GM21447 (cell line): ENCODE measurements around the gene KMT5B.
A peak's percentile ranks its signal among the peaks of the same experiment; 100 is the strongest.
"Not testable (repeated sequence)": the region's sequence is repeated elsewhere in the genome, so short reads cannot be mapped to it uniquely, and the experiment has no call there.

ENCODE experiments used
- ATAC-seq: cut with Tn5 transposase; IDR thresholded peaks from one replicate; pipeline ENCODE4 v1.9.1; 2021; ENCODE audit not compliant: unreplicated experiment

The KMT5B gene

DNA sequence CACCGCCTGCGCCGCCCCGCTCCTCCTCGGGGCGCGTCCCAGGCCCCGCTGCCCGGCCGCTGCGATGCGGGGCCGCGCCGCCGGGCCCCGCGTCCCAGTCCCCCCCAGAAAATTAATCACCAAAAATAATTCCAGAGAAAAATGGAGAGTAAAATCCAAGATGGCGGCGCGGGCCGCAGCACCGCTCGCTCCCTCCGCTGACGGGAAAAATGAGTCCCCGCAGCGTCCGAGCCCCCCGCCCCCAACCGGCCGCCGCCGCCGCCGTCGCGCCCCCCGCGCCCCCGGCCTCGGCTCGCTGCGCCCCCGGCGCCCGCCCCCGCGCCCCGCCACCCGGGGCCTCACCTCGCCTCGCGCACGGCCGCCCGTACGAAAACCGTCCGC is at the start of gene KMT5B:
TSS of gene KMT5B (minus strand) at position 162 of the 381 bp plus-strand sequence. CDS start 23,220 bp downstream, outside the sequence.
- ATAC-seq = no peak

DNA sequence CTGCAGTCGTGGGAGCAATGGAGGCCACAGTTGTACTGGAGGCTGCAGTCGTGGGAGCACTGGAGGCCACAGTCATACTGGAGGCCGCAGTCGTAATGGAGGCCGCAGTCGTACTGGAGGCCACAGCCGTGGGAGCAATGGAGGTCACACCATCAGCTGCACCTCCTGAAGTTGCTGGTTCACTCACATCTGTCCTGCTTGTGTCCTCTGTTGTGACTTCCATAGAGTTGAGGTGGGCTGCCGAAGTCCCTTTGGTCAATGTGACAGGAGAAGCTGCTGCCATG is 49.4 kb upstream of the KMT5B start:
- no peak for ATAC-seq

DNA sequence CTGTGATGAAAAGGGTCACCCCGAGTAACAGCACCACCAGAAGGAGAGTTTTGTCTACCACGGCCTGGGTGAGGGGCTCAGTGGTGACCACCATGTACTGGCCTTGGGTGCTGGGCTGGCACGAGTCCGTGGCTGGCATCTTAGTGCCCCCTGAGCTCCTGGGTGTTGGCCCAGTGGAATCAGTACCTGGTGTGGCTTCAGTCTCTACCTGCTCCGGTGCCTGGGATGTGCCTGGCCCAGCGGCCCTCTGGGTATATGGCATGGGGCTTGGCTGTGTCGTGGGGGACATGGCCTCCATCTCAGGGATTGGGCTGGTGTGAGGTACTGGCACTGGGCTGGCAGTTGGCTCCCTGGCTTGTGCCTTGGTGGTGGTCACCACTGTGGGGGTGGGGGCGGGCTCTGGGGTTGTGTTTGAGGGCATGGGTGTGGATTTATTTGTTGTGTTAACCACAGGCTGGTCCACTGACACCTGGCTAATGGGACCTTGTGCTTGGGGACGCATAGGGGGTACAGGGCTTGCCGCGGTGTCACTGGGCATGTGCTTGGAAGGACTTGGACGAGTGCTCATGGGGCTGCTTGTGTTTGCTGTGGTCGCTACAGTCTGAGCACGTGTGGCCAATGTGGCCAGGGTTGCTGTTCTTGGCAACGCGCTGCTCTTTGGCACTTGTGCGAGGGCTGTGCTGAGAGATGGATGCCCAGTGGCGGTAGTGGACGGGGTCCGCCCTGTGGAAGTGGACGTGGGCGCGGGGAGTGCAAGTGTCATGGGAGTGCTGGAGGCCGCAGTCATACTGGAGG is 48.9 kb upstream of the KMT5B start:
- no peak for ATAC-seq

DNA sequence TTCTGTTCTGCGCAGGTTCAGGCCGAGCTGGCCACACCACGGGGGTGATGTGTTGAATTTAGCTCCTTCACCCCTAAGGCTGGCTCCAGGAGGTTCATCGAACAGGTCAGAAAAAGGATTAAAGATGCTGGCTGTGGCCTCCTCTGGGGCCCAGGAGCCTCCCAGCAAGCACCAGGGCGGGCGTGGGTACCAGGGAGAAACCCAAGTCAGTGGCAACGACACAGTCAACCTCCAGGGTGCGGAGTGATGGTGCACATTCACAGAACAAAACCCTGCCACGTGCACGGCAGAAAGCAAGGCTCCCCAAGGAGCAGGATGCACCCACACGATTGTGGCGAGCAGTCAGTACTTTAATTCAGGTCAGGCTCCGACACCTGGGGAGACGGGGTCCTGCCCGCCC is 47.9 kb upstream of the KMT5B start:
- ATAC-seq = no peak

DNA sequence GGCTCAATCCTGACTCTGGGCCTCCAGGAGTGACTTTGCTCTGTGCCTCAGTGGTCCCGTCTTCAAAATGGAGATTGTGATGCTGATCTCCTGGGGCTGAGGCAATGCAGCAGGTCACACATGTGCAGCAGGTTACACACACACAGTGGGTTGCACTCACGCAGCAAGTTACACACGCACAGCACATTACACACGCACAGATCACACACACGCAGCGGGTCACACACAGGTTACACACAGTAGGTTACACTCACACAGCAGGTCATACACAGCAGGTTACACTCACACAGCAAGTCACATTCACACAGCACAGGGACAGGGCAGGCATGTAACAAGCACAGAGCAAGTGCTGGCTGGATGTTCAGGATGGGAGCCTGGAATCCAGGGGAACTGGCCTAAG is 47.4 kb upstream of the KMT5B start:
- no peak for ATAC-seq

DNA sequence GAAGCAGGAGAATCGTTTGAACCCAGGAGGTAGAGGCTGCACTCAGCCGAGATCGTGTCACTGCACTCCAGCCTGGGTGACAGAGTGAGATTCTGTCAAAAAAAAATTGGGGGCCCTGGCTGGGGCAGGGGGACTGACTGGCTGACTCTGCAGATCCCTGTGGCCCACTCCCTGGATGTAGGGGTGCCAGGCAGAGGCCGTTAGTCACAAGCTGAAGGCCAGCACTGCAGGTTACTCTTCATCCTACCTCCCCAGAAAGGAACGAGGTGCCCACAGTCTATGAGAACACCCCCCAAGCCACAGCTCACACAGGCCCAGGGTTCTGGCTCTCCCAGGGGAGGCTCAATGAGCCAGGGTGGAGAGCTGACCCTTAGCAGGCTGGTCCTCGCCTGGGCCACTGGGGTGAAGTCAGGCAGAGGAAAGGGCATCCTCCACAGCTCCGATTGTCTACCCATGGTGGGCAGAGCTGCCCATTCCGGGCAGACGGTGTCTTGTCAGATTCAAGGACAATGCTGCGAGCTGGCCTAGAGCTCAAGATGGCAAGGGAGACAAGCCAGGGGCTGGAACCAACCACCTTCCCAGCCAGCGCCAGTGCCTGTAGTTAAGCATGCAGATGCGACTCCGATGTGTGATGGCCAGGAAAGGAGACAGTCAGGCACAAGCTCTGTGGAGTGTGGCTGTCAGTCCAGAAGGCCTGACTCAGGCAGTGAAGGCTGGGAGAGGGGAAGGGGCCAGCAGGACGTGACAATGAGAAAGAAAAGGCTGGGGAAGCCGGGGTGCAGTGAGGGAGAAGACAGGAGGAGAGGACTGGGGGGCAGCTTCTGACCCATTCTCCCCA is 46.2 kb upstream of the KMT5B start:
- ATAC-seq = no peak

DNA sequence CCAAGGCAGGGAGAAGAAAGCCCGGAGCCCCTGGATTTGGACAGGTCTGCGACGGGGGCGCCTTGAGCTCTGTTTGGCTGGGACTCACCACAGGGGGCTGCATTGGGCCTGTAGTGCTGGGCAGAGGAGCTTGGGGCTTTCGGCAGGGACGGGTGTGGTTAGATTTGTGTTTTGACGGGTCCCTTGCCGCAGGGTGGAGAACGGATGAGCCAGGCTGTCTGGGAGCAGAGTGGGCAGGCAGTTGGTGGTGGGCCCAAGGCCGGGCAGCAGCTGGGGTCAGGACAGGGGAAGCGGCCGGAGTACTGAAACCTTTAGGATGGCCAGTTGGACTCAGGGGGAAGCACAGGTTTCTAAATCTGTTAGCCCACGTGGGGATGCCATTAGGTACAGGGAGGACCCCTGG is 45.3 kb upstream of the KMT5B start:
- no peak for ATAC-seq

DNA sequence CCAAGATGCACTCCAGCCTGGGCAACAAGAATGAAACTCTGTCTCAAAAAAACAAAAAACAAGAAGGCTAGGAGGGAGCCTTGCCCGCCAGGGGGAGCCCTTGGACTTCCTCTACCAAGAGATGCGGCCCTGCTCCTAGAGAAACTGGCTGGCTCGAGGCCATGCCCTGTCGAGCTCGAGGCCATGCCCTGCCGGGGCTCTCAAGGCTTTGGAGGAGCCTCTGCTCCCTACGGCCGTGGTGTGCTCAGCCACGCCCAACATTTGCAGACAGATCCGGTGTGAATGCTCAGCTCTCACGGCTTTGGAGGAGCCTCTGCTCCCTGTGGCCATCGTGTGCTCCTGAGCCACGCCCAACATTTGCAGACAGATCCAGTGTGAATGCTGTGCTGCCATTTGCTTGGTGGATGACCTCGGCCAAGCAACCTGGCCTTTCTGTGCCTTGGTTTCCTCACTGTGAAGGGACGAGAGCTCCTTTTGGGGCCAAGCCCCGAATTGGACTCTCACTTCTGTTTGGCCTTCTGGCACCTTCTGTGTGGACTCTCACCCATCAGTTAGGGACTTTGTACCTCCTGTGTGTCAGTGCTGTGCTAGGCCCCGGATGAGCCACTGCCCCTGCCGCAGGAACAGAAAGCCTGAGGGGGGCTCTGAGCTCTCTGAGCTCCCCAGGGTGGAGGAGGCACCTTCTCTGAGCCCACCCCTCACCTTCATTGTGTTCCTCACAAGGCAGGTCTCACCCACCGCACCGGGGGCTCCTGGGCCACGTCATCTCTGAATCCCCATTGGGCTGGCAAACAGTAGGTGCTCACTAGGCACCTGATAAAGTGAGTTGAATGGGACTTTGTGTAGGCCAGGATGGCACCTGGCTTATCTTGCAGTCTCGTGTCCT is 44.6 kb upstream of the KMT5B start:
- peak; percentile 53 for ATAC-seq

DNA sequence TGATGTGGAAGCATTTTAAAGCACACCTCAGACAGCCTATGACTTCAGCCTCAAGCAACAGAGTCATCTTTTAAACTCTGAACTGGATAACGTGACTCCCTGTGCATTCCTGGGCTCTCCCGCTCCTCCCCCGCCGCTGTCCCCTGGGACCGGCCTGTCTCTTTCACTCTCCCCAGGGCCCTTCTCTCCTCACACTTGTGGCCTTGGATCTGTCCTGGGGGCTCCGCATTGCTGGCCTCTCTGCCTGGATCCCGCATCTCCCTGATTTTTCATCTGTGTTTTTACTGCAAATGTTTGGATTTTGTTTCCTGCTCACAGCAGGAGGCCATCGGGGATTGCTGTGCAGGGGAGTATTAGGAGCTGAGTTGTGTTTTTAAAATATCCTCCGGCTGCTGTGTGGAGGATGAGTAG is 43.2 kb upstream of the KMT5B start:
- no peak for ATAC-seq

DNA sequence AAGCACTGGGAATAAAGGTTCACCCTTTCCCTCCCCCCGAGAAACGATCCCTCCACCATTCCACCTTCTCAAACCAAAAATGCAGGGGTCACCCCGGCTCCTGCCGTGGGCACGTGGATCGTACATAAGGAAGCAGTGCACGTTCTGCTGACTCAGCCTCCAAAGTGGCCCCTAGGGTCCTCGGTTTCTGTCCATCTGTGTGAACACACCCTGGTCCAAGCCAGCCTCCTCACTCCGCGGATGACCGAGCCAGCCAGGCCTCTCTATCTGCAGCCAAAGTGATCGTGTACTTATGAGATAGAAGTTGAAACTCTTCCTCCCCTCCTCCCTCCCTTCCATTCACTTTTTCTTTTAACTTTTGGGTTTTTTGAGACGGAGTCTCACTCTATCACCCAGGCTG is 42.4 kb upstream of the KMT5B start:
- no peak for ATAC-seq

DNA sequence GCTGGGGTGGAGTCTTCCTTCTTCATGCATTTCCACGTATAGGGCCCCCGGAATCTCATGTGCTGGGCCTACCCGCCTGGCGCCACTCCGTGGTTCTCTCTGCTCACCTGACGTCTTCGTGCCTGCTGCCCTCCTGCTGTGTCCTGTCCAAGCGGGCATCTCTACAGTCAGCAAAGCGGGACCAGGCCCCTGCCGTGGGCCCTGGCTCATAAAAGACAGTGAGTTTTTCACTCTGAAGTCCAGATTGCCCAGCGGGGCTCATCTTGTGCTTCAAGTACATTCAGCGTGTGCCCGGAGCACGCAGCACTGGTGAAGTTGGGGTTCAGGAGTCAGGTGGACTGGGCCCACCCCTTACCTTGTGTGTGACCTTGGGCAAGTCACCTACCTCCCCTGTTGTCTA is 41.3 kb upstream of the KMT5B start:
- no peak for ATAC-seq

DNA sequence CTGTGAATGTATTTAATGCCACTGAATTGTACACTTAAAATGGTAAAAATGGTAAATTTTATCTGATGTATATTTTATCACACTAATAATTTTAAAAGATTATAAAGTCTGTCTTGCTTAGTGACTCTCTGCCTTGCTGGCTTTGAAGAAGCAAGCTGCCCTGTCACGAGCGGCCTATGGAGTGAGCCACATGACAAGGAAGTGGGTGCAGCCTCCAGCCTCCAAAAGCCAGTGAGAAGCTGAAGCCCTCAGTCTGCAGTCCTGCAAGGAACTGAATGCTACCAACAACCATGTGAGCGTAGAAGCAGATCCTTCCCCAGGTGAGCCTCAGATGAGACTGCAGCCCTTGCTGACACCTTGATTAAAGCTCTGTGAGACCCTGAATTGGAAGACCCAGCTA is 38.7 kb upstream of the KMT5B start:
- no peak for ATAC-seq

DNA sequence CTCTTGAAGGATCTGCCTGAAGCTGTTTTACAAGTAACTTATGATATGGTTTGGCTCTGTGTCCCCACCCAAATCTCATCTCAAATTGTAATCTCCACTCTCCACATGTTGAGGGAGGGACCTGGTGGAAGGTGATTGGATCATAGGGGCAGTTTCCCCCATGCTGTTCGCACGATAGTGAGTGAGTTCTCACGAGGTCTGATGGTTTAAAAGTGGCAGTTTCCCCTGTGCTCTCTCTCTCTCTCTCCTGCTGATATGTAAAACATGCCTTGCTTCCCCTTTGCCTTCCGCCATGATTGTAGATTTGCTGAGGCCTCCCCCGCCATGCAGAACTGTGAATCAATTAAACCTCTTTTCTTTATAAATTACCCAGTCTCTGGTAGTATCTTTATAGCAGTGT is 31.8 kb upstream of the KMT5B start:
- not testable (repeated sequence) for ATAC-seq

DNA sequence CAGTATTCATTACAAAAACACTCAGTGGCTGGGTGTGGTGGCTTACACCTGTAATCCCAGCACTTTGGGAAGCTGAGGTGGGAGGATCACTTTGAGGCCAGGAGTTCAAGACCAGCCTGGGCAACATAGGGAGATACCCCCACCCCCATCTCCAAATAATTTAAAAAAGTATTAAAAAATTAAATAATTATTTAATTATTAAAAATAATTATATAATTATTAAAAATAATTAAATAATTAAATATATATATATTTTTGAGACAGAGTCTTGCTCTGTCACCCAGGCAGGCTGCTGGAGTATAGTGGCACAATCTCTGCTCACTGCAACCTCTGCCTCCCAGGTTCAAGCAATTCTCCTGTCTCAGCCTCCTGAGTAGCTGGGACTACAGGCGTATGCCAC is 30.8 kb upstream of the KMT5B start:
- not testable (repeated sequence) for ATAC-seq

DNA sequence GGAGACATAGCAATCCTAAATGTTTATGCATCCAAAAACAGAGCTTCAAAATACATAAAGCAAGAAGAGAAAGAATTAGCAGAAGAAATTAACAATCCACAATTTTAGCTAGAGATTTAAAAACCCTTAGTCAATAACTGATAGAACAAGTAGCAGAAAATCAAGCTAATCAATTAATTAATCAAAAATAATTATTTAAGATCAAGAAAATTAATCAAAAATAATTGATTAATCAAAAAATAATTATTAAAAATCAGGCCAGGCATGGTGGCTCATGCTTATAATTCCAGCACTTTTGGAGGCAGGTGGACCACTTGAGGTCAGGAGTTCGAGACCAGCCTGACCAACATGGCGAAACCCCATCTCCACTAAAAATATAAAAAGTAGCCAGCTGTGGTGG is 29.5 kb upstream of the KMT5B start:
- no peak for ATAC-seq

DNA sequence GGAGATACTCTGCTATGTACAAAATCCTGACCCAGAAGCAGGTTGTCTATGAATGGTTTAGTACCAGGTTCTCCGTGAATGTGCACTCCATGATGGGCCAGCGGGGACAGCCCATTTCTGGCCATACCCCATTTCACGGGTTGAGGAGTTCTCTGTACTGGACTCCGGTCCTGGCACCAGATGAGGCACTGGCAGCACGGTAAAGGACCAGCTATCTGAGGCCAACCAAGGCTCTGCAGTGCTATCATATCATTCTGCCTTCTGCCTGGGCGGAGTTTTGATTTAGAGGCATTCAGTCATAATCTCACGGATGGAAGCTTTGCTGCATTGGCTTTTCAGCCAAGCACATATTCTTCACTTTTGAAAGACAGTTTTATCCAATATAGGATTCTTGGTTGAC is 18.5 kb upstream of the KMT5B start:
- no peak for ATAC-seq

DNA sequence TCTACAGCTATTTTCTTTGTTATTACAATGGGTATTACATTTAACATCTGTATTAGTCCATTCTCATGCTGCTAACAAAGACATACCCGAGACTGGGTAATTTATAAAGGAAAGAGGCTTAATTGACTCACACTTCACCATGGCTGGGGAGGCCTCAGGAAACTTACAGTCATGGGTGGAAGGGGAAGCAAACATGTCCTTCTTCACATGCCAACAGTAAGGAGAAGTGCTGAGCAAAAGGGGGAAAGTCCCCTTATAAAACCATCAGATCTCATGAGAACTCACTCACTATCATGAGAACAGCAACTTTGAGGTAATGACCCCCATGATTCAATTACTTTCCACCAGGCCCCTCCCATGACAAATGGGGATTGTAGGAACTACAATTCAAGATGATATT is 16.5 kb upstream of the KMT5B start:
- ATAC-seq = no peak

DNA sequence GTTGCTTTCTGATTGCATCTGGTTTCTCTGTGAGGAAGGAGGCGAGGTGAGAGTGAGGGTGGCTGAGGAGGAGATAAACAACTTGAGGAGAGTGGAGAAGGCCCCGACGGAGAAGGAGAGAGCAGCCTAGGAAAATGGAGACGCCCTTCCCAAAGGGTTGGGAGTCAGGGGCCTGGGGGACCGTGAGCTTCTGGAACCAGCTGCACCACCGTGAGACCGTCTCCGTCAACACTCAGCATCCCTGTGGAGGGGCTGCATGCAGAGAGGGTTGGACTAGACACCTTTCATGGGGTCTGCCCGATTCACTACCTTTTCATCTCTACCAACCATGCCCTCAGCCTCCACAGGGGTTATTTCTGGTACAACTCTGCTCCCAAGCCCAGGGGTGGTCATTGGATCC is 13.3 kb upstream of the KMT5B start:
- ATAC-seq = no peak

DNA sequence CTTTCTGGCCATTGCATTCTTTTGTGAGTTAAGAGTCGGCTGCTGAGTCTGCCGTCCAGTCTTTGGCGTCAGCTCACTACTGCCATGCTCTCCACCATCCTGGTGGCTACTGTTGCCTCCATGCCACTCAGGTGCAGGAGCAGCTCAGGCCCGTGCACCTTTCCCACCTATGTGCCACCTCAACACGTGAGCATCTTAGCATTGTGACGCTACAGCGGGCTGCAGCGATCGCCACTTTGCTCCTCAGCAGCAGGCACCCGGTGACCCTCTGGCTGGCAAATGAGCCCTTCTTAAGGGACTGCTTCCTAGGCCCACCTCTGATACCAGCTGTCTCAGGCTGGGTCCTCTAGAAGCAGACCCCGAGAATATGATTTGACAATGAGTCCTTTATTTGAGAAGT is 11.5 kb upstream of the KMT5B start:
- ATAC-seq = no peak

DNA sequence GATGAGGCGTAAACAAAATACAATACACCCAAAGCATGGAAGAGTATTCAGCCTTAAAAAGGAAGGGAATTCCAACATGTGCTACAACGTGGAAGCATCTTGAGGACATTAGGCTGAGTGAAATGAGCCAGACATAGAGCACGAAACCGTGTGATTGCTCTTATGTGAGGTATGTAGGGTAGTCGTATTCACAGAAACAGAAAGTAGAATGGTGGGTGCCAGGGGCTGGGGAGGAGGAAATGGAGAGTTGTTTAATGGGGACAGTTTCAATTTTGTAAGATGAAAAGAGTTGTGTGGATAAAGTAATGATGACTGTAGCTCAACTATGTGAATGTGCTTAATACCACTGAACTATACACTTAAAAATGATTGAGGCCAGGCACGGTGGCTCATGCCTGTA is 10.2 kb upstream of the KMT5B start:
- ATAC-seq = no peak

DNA sequence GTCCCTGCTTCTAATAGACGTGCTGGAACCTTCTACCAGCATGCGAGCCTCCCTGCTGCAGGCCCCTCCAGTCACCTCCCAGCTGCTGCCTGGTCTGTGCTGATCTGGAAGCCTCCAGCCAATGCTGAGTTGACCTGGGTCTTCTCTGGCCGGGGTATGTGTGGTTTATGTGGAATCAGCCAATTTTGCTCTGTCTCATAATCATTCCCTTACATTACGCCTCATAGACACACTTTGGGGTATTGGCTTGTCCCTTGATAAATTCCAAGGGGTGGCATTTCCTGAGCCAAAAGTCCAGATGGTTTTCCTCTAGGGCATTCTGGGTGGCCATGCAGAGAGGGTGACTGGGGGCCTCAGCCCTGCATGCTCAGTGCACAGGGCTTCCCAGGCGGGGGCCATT is 8.3 kb upstream of the KMT5B start:
- ATAC-seq = no peak
